Heart right ventricle (tissue), 16 donors: ENCODE results near the gene NAXD. TPM values are rescaled to one million over a fixed set of nuclear protein-coding genes. Genes with fewer than 3 reads are reported as not detected.

Source experiments
- ATAC-seq, 8 donors: fragments of 200-7000 bp; cut with Tn5 transposase; one replicate each; pipeline ENCODE4 v1.9.1; 2020; ENCODE audit warnings: mild to moderate bottlenecking in 8 of 8, moderate library complexity in 8 of 8, moderate number of reproducible peaks in 1 of 8
- DNase-seq, 2 donors: peaks; one replicate each; pipeline ENCODE4 v3.0.0-alpha.2; 2020
- H3K27ac ChIP-seq, 10 donors: fragments of 200-600 bp; sonication (generic) in 2 of 10; one replicate each; pipeline versions ENCODE4 v1.5.0 to v1.8.0; 2020 to 2022; ENCODE audit warnings: mild to moderate bottlenecking in 3 of 10
- H3K27me3 ChIP-seq, 7 donors: fragments of 200-600 bp; one replicate each; pipeline ENCODE4 v1.8.0; 2021 to 2022; ENCODE audit warnings: mild to moderate bottlenecking in 2 of 7
- H3K36me3 ChIP-seq, 9 donors: fragments of 200-600 bp; sonication (generic) in 1 of 9; one replicate each; pipeline versions ENCODE4 v1.5.0 to v1.8.0; 2020 to 2022; ENCODE audit warnings: mild to moderate bottlenecking in 2 of 9
- H3K4me1 ChIP-seq, 9 donors: fragments of 200-600 bp; sonication (generic) in 1 of 9; one replicate each; pipeline versions ENCODE4 v1.5.0 to v1.8.0; 2020 to 2022; ENCODE audit warnings: mild to moderate bottlenecking in 4 of 9
- H3K4me3 ChIP-seq, 10 donors: fragments of 200-600 bp; sonication (generic) in 2 of 10; one replicate each; pipeline versions ENCODE4 v1.5.0 to v1.8.0; 2020 to 2022; ENCODE audit warnings: mild to moderate bottlenecking in 7 of 10, moderate library complexity in 2 of 10
- H3K9me3 ChIP-seq, 11 donors: fragments of 200-600 bp in 10 of 11; sonication (generic) in 2 of 11; one replicate each; pipeline versions ENCODE4 v1.5.0 to v1.8.0; 2013 to 2022; ENCODE audit warnings: mild to moderate bottlenecking in 2 of 11, control low read depth in 1 of 11, moderate library complexity in 1 of 11
- WGBS, 2 donors: extraction: QIAGEN DNeasy Blood & Tissue Kit; methylation state at CpG; one replicate each; pipeline ENCODE4 v1.1.7; 2013; ENCODE audit warnings: inconsistent platforms in 1 of 2; 5-methylcytosine and 5-hydroxymethylcytosine counted together
- intact Hi-C, 10 donors: fragments of 100-400 bp; cut with DNase I; formaldehyde crosslinking; loops; one replicate each; pipeline versions ENCODE4 v1.11.1 to v1.14.2; 2022
- polyA plus RNA-seq, 2 donors: library from polyadenylated mRNA; stranded (reverse); fragments of 200-250 nt; gene quantifications; one replicate each; pipeline ENCODE4 v1.2.3, GENCODE V29; 2013
- total RNA-seq, 10 donors: library from RNA; stranded (reverse); fragmentation: NEBNext Ultra II Directional in 3 of 10; extraction: Animal tissue kit (Norgen Biotek cat#: 25700) in 3 of 10; gene quantifications; one replicate each; pipeline versions ENCODE4 v1.2.1 to v1.2.4, GENCODE V29; 2021 to 2023
- TF ChIP-seq, protein P1 (sequence below), 9 donors: fragments of 200-600 bp; sonication (generic) in 2 of 9; IDR thresholded peaks; one replicate each; pipeline versions ENCODE4 v1.5.0 to v1.8.0; 2021 to 2022; ENCODE audit warnings: antibody characterized with exemption in 9 of 9, mild to moderate bottlenecking in 5 of 9, moderate library complexity in 1 of 9
- donor health status: Arrhythmogenic right ventricular cardiomyopathy.
- donor health status: ischemic (EF 13 %, LVEDD 7.1; RV severe dilation, severe dysfunction).
- donor health status: healthy with polysubstance abuse.
- donor health status: DM: no; HTN: yes; CAD: no.
- donor health status: DM: no; HTN: no; CAD: no.
- donor health status: ischemic (EF 25% LVEDD 6.9; RV normal size, moderate dysfunction).
- donor health status: ischemic (EF 25% LVEDD 5.7; RV mildly dilated, moderate dysfunction).
- donor health status: healthy.
- donor health status: DM: yes; HTN: yes; CAD: no.
- donor health status: Ischemic cardiomyopathy.
- donor health status: ischemic (EF 35%, LVEDD 5.7; RV mildly dilated, moderate dysfunction).
- donor health status: nonischemic (EF 11% LVEDD 7.7; RV severe dilation, severe dysfunction).
- donor health status: DM: yes; HTN: yes; CAD: no.
- donor health status: PGD.
- donor health status: ischemic (EF 29% LVEDD 5.4; RV normal size, mild dysfunction).
- donor health status: nonischemic (EF 23%, LVEDD 6.1; RV moderate dilation, normal function).

NAXD gene
- total and polyA plus RNA-seq, 12 donors, result 22.1 to 43.4 (median 27.8) TPM

DNA sequence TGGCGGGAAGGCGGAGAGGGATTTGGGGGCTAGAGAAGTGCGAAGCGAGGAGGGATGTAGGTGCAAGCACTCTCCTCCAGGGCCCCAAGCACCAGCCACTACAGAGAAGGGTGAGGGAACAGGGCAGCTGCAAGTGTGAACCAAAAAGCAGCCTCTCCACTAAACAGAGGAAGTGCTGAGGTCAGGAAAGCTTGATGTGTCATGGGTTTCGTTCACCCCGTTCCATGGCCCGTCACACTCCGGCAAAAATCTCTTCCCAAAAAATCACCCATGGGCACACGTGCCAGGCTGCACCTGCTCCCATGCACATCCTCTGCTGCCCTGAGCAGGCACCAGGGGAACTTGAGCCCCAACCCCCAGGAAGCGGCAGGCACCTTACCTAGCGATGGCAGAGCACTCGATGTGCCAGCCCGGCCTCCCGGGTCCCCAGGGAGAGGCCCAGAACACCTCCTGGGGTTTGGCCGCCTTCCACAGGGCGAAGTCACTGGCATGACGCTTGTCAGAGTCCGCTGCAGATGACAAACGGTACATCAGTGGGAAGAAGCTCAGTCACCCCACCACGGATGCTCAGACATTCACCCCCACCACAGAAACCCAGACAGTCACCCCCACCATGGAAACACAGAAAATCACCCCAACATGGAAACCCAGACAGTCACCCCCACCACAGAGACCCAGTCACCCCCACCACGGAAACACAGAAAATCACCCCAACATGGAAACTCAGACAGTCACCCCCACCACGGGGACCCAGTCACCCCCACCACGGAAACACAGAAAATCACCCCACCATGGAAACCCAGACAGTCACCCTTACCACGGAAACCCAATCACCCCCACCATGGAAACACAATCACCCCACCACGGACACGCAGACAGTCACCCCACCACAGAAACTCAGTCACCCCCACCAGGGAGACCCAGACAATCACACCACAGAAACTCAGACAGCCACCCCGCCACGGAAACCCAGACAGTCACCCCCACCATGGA lies 61.5 kb downstream of the NAXD start:
- 92 to 94% methylated on average over 26 to 28 of the region's 28 CpGs for WGBS, 2 donors
- Histone ChIP-seq H3K4me3 (no peak overlapping the region), H3K27ac (peak overlapping the region in 1 of 10 donors; percentile 66), H3K4me1 (peaks cover 0 to 13% (median 0%) of the 10 kb centered on the region in 9 donors), H3K36me3 (peaks cover 0 to 56% (median 27%) of the 10 kb centered on the region in 9 donors), H3K27me3 (no peaks in the 10 kb centered on the region), H3K9me3 (peaks cover 0 to 7% (median 0%) of the 10 kb centered on the region in 11 donors)
- no peak for DNase-seq
- intact Hi-C loops, result no loop called here
- ATAC-seq, result peak in 7 of 8 donors; percentile 30 to 79 (median 61)
- TF ChIP-seq, protein P1, sequence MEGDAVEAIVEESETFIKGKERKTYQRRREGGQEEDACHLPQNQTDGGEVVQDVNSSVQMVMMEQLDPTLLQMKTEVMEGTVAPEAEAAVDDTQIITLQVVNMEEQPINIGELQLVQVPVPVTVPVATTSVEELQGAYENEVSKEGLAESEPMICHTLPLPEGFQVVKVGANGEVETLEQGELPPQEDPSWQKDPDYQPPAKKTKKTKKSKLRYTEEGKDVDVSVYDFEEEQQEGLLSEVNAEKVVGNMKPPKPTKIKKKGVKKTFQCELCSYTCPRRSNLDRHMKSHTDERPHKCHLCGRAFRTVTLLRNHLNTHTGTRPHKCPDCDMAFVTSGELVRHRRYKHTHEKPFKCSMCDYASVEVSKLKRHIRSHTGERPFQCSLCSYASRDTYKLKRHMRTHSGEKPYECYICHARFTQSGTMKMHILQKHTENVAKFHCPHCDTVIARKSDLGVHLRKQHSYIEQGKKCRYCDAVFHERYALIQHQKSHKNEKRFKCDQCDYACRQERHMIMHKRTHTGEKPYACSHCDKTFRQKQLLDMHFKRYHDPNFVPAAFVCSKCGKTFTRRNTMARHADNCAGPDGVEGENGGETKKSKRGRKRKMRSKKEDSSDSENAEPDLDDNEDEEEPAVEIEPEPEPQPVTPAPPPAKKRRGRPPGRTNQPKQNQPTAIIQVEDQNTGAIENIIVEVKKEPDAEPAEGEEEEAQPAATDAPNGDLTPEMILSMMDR (IDR thresholded peaks at IDR 0.05), result no peak

DNA sequence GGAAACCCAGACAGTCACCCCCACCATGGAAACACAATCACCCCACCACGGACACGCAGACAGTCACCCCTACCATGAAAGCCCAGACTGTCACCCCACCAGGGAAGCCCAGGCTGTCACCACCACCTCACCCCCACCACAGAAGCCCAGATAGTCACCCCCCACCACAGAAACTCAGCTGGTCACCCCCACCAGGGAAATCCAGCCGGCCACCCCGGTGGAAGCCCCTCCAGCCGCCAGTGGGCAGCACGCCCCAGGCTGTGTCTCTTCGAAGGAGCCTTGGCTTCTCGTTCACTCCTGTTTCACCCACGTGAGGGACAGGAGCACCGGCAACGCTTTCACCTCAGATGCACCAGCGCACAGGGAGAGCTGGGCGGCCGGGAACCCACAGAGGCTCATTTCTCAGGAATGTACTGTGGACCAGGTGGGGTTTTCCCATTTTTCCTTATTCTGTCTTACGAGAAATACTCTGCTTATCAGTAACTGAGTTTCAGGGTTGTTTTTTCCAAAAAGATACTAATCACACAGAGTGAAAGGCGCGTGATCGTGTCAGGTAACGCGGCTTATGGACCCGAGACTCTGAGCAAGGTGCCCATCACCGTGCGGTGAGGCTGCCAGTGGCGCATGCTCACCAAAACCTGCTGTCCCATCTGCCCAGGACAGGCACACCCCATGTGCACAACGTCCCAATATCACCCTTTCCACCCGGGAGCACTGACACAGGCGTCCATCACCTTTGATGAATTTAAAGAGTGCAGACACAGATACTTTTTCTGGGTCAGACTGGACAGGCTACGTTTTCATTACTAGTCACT lies 62.6 kb downstream of the NAXD start:
- no peak for DNase-seq
- intact Hi-C loops, result no loop called here
- TF ChIP-seq, protein P1 (IDR thresholded peaks at IDR 0.05), result no peak
- Histone ChIP-seq H3K4me3 (no peak overlapping the region), H3K9me3 (peaks cover 0 to 7% (median 0%) of the 10 kb centered on the region in 11 donors), H3K4me1 (peaks cover 0 to 13% (median 0%) of the 10 kb centered on the region in 9 donors), H3K27ac (no peak overlapping the region), H3K36me3 (peaks cover 0 to 67% (median 33%) of the 10 kb centered on the region in 9 donors), H3K27me3 (no peaks in the 10 kb centered on the region)
- ATAC-seq, result no peak
- 93% methylated on average over 28 of the region's 28 CpGs for WGBS, 2 donors

DNA sequence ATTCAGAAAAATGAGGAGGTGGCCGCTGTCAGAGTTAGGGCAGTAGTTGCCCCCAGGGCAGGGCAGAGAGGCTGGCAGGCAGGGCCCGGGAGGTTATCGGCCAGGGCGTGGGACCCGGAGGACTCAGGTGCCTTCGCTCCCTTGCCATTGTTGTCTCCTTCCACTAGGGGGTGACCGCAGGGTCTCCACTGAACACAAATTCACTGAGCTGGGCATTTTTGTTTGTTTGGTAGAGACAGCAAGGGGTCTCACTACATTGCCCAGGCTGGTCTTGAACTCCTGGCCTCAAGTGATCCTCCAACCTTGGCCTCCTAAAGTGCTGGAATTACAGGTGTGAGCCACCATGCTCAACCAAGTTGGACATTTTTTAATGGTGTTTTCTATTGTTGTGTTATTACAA lies 65.5 kb downstream of the NAXD start:
- 80 to 87% methylated on average over 7 of the region's 7 CpGs for WGBS, 2 donors
- H3K27me3 ChIP-seq, result no peaks in the 10 kb centered on the region
- H3K9me3 ChIP-seq, result no peaks in the 10 kb centered on the region
- H3K4me3 ChIP-seq, result no peak overlapping the region
- ATAC-seq (no peak), DNase-seq (no peak)
- H3K4me1 ChIP-seq, result peaks cover 0 to 11% (median 0%) of the 10 kb centered on the region in 9 donors
- intact Hi-C loops, result loop anchor here in 1 of 10 donors (10.0 kb wide), 1 partner anchor 86 kb away; no protein-coding TSS in a partner anchor
- TF ChIP-seq, protein P1 (IDR thresholded peaks at IDR 0.05), result peak in 7 of 9 donors; percentile 26 to 51 (median 38)
- H3K27ac ChIP-seq, result no peak overlapping the region
- H3K36me3 ChIP-seq, result peaks cover 0 to 89% (median 44%) of the 10 kb centered on the region in 9 donors
